GM12878 (cell line): Measurements from ENCODE around the gene ZDHHC14. TPM values are rescaled to one million over a fixed set of nuclear protein-coding genes. Genes with fewer than 3 reads are reported as not detected.
"Not testable (repeated sequence)": the region's sequence is repeated elsewhere in the genome, so short reads cannot be mapped to it uniquely, and the experiment has no call there.

Experiments used
- ATAC-seq: fragments of 200-7000 bp; cut with Tn5 transposase; 3 replicates; pipeline ENCODE4 v1.9.1; 2020; ENCODE audit warnings: mild to moderate bottlenecking, moderate library complexity
- BruUV-seq: library from RNA; stranded (reverse); fragments of 400-500 nt; replicated peaks from 2 replicates; lab custom pipeline; 2021; lab: Mats Ljungman, UMichigan
- CTCF ChIA-PET: fragments of 300-600 bp; sonication (Branson Sonifier 250); formaldehyde crosslinking; extraction: SDS; loops from one replicate; lab custom pipeline; 2021; ENCODE audit warnings: inconsistent platforms; lab: Yijun Ruan, JAX
- POLR2A ChIA-PET: fragments of 350-600 bp; formaldehyde crosslinking; extraction: SDS; loops from one replicate; lab custom pipeline; 2021; ENCODE audit warnings: inconsistent platforms; lab: Charles Lee
- RAD21 ChIA-PET: fragments of 300-600 bp; sonication (Branson Sonifier 250); formaldehyde crosslinking; loops from one replicate; lab custom pipeline; 2023; ENCODE audit warnings: antibody characterized with exemption; ENCODE audit not compliant: unreplicated experiment; lab: Charles Lee
- SMC1A ChIA-PET: fragments of 300-600 bp; sonication (Branson Sonifier 250); formaldehyde crosslinking; loops from one replicate; lab custom pipeline; 2023; ENCODE audit not compliant: unreplicated experiment, uncharacterized antibody; lab: Charles Lee
- DNase-seq: peaks from one replicate; pipeline ENCODE4 v3.0.0-alpha.2; 2011; ENCODE audit warnings: low read depth, low spot score
- FAIRE-seq: peaks from 3 replicates; lab custom pipeline; 2011; peaks lifted over from hg19 to GRCh38; lab: Jason Lieb, UNC
- H2AFZ ChIP-seq: 2 replicates; pipeline ENCODE4 v1.6.0; 2011; ENCODE audit warnings: low read depth, low read length, control low read depth; ENCODE audit not compliant: control insufficient read depth
- H3K27ac ChIP-seq: 2 replicates; pipeline ENCODE4 v1.5.1; 2011; ENCODE audit warnings: control low read depth; ENCODE audit not compliant: control insufficient read depth, insufficient read depth
- H3K27me3 ChIP-seq, 2 experiments: replicated peaks in 1 of 2; 2 replicates each; pipeline versions ENCODE4 v1.6.0 to v1.6.1; 2011; ENCODE audit warnings: low read length in 1 of 2; ENCODE audit not compliant: control insufficient read depth in 2 of 2, insufficient read depth in 2 of 2
- H3K36me3 ChIP-seq, 2 experiments: 2 replicates each; pipeline ENCODE4 v1.5.1; 2011; ENCODE audit warnings: low read length in 1 of 2; ENCODE audit not compliant: control insufficient read depth in 2 of 2, insufficient read depth in 2 of 2
- H3K4me1 ChIP-seq: 2 replicates; pipeline ENCODE4 v1.6.1; 2011; ENCODE audit warnings: mild to moderate bottlenecking, low read length, moderate library complexity, mixed read lengths; ENCODE audit not compliant: control insufficient read depth, insufficient read depth
- H3K4me2 ChIP-seq: 2 replicates; pipeline ENCODE4 v1.6.0; 2011; ENCODE audit warnings: control low read depth; ENCODE audit not compliant: control insufficient read depth, insufficient read depth
- H3K4me3 ChIP-seq: fragments of 200-600 bp; sonication (generic); 2 replicates; pipeline ENCODE4 v1.5.1; 2016
- H3K79me2 ChIP-seq: 2 replicates; pipeline ENCODE4 v1.6.0; 2011; ENCODE audit warnings: low read length; ENCODE audit not compliant: control insufficient read depth, insufficient read depth
- H3K9ac ChIP-seq: 2 replicates; pipeline ENCODE4 v1.8.0; 2011; ENCODE audit warnings: low read length, control low read depth, mixed read lengths; ENCODE audit not compliant: control insufficient read depth, insufficient read depth
- H3K9me3 ChIP-seq: replicated peaks from 3 replicates; pipeline ENCODE4 v1.5.1; 2011; ENCODE audit warnings: mild to moderate bottlenecking, low read length; ENCODE audit not compliant: control insufficient read depth, insufficient read depth
- H4K20me1 ChIP-seq: 2 replicates; pipeline ENCODE4 v1.6.0; 2011; ENCODE audit not compliant: control insufficient read depth, insufficient read depth
- POLR2AphosphoS5 ChIP-seq: IDR thresholded peaks from 2 replicates; pipeline ENCODE4 v1.6.1; 2011; ENCODE audit warnings: mild to moderate bottlenecking, low read length, inconsistent platforms
- ZNF592 ChIP-seq: fragments of 450-650 bp; IDR thresholded peaks from 2 replicates; pipeline ENCODE4 v1.6.1; 2017; ENCODE audit warnings: mild to moderate bottlenecking, moderate library complexity
- ZNF622 ChIP-seq: fragments of 450-650 bp; IDR thresholded peaks from 2 replicates; pipeline ENCODE4 v1.6.1; 2017; ENCODE audit warnings: mild to moderate bottlenecking, inconsistent platforms
- ZSCAN29 ChIP-seq: fragments of 450-650 bp; IDR thresholded peaks from 2 replicates; pipeline ENCODE4 v1.6.1; 2017; ENCODE audit warnings: mild to moderate bottlenecking, moderate library complexity
- WGBS: methylation state at CpG from one replicate; pipeline ENCODE4 v1.1.6; 2016; ENCODE audit warnings: low lambda C conversion rate; ENCODE audit not compliant: insufficient replicate concordance, insufficient coverage; ENCODE audit errors: missing lambda C conversion rate; 5-methylcytosine and 5-hydroxymethylcytosine counted together
- in situ Hi-C: fragments of 300-500 bp; cut with MboI; formaldehyde crosslinking; loops from 9 replicates; pipeline ENCODE4 v1.14.3; 2018; ENCODE audit warnings: mixed read lengths
- intact Hi-C: fragments of 100-400 bp; cut with micrococcal nuclease; formaldehyde crosslinking; loops from one replicate; pipeline ENCODE4 v1.14.2; 2022; ENCODE audit not compliant: unreplicated experiment
- polyA plus RNA-seq, 11 experiments: library from polyadenylated mRNA; depleted of rRNA in 4 of 11; unstranded in 6 of 11; stranded (reverse) in 5 of 11; fragments of >200 nt; fragmentation: Nextera tagmentation in 4 of 11; fragmentation: Illumina TruSeq in 1 of 11; extraction: Ambion mirVana in 4 of 11; extraction: Trizol in 1 of 11; gene quantifications; 1 replicate in 1 of 11; 2 replicates in 10 of 11; pipeline versions ENCODE4 v1.2.1 to v1.2.3, GENCODE V29; 2011 to 2016; ENCODE audit warnings: inconsistent platforms in 2 of 11, missing spikeins in 2 of 11, low read depth in 1 of 11
- total RNA-seq, 4 experiments: library from RNA; depleted of rRNA in 3 of 4; stranded (reverse); fragments of >200 nt in 3 of 4; fragmentation: Illumina TruSeq in 1 of 4; extraction: Trizol in 1 of 4; gene quantifications; 2 replicates each; pipeline versions ENCODE4 v1.2.1 to v1.2.3, GENCODE V29; 2013 to 2021

Gene ZDHHC14
- total and polyA plus RNA-seq, 10 of the 15 experiments (the other 5 are each of a cell fraction or from before 2014, with no cell fraction given), result 0.15 to 16.0 (median 0.76) TPM; not detected in 1

GRCh38 chr6:157407646-157408045, 26.7 kb downstream of the ZDHHC14 start (continued):
- TF ChIP-seq ZNF592 (no peak), ZSCAN29 (no peak), POLR2AphosphoS5 (no peak), ZNF622 (no peak)

- H4K20me1 ChIP-seq, ATAC-seq, H3K4me3 ChIP-seq, in situ Hi-C loops, H3K36me3 ChIP-seq, H3K9me3 ChIP-seq, intact Hi-C loops, BruUV-seq, H3K4me1 ChIP-seq, H3K4me2 ChIP-seq, FAIRE-seq, RAD21 ChIA-PET, H3K9ac ChIP-seq, POLR2A ChIA-PET, H2AFZ ChIP-seq, DNase-seq, H3K27me3 ChIP-seq, H3K79me2 ChIP-seq, H3K27ac ChIP-seq: not testable (repeated sequence)
- ChIA-PET CTCF (interaction anchor here (1.1 kb wide), 1 partner anchor 94 kb away, joined by 3 read pairs; no protein-coding TSS in a partner anchor), SMC1A (interaction anchor here (1.1 to 1.3 kb wide), 3 partner anchors 23 to 51 kb away, joined by 4 read pairs; no protein-coding TSS in a partner anchor)
- WGBS, result 62% methylated on average over 5 of the region's 5 CpGs
Measured at GRCh38 chr6:157408427-157408826, 27.4 kb downstream of the ZDHHC14 start.
